Prostate gland (tissue), 2 donors: ENCODE measurements around the gene ATXN1.

Source experiments
- POLR2A ChIP-seq: fragments of 450-650 bp; IDR thresholded peaks from one replicate; pipeline ENCODE4 v1.6.1; 2016; ENCODE audit warnings: antibody characterized with exemption, mild to moderate bottlenecking
- TF ChIP-seq, protein P1 (sequence below), 4 experiments: fragments of 200-600 bp in 2 of 4; fragments of 450-650 bp in 2 of 4; sonication (generic) in 2 of 4; IDR thresholded peaks; 1 replicate in 3 of 4; 2 replicates in 1 of 4; pipeline ENCODE4 v1.5.1; 2016 to 2019; ENCODE audit warnings: antibody characterized with exemption in 4 of 4, mild to moderate bottlenecking in 2 of 4, moderate library complexity in 2 of 4

DNA sequence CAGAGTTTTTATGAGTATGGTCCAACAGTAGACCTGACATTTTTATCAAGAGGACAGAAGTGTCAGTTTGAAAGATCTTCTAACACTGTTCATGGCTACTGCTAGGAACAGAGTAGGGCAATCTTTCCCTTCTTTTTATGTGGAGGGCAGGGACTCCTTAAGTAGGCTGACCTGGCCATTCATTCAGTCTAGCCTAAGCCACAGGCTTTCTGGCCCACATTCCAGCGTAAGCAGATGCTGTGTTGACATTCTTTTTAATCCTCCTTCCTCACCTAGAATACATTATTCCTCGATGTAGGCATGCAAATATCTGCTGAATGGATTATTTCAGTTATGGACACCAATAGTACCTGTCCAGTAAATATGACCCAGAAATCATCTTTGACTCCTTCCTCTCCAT, 188.3 kb downstream of the ATXN1 start:
- TF ChIP-seq POLR2A: no peak
- TF ChIP-seq, protein P1, sequence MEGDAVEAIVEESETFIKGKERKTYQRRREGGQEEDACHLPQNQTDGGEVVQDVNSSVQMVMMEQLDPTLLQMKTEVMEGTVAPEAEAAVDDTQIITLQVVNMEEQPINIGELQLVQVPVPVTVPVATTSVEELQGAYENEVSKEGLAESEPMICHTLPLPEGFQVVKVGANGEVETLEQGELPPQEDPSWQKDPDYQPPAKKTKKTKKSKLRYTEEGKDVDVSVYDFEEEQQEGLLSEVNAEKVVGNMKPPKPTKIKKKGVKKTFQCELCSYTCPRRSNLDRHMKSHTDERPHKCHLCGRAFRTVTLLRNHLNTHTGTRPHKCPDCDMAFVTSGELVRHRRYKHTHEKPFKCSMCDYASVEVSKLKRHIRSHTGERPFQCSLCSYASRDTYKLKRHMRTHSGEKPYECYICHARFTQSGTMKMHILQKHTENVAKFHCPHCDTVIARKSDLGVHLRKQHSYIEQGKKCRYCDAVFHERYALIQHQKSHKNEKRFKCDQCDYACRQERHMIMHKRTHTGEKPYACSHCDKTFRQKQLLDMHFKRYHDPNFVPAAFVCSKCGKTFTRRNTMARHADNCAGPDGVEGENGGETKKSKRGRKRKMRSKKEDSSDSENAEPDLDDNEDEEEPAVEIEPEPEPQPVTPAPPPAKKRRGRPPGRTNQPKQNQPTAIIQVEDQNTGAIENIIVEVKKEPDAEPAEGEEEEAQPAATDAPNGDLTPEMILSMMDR (IDR thresholded peaks at IDR 0.05): no peak
